ENCODE results near the gene OGDHL. TPM values are rescaled to one million over a fixed set of nuclear protein-coding genes. Genes with fewer than 3 reads are reported as not detected.

OGDHL gene
- total and polyA plus RNA-seq, 9 of the 15 experiments (the other 6 are each of a cell fraction or from before 2014, with no cell fraction given) = 0.01 to 1.8 (median 0.91) TPM

GRCh38 chr10:49738616-49739360 is 23.3 kb downstream of the OGDHL start (continued):
- no peak for TF ChIP-seq HDAC2 (IDR thresholded peaks at IDR 0.05)

DNA sequence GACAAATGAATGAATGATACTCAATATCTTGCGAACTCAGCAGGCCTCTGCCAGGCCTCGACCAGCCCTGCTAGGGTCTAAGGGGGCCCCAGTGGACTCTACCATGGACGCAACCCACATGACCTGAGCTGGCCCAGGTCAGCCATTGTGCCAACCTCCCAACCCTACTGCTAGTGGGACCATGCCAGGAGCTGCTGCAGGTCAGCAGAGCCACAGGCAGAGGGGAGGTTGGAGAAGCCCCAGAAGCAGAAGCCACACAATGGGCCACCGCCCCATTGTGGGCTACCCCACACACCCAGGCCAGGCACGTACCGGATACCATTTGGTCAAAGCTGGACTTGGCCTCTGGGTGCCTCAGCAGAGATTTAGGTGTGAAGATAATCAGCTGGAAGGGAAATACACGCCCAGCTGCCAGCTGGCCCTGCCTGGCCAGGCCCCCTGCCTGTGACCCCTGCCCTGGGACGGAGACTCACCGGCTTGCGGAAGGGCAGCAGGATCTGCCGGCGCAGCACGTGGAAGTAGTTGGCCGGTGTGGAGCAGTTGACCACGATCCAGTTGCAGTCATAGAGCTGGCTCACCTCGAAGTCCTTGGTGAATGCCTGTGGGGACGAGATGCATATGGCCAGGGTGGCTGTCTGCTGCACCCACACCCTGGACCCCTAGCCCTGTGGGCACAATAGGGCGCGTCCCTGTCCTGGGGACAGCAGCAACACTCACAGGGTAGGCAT is 24.5 kb downstream of the OGDHL start:
- Histone ChIP-seq H2AFZ (ENCODE audit: low read depth, low read length) (no peak overlapping the region), H3K27ac (ENCODE audit: extremely low read depth, low read depth, low read length) (no peak overlapping the region), H3K4me3 (no peak overlapping the region), H3K79me2 (ENCODE audit: control insufficient read depth, insufficient read depth, low read length) (no peaks in the 10 kb centered on the region), H3K9me3 (replicated peaks; ENCODE audit: control insufficient read depth, insufficient read depth, low read depth, low read length) (no peaks in the 10 kb centered on the region), H4K20me1 (replicated peaks; ENCODE audit: control insufficient read depth, insufficient read depth, low read length) (peaks cover 29% of the 10 kb centered on the region), H3K36me3 (ENCODE audit: control insufficient read depth, insufficient read depth, low read length) (no peaks in the 10 kb centered on the region), H3K27me3 (ENCODE audit: control insufficient read depth in 2 of 2, insufficient read depth in 2 of 2, low read length in 2 of 2) (peaks cover 0 to 55% of the 10 kb centered on the region in 2 experiments; a peak in 3 of 5 replicates), H3K4me2 (ENCODE audit: insufficient read depth, low read length) (no peak overlapping the region), H3K9me1 (ENCODE audit: control insufficient read depth, insufficient read depth, low read length) (no peaks in the 10 kb centered on the region), H3K4me1 (replicated peaks in 1 of 2; ENCODE audit: control insufficient read depth in 2 of 2, insufficient read depth in 2 of 2, low read length in 2 of 2) (peaks cover 0 to 12% of the 10 kb centered on the region in 2 experiments; a peak in 2 of 5 replicates), H3K9ac (ENCODE audit: insufficient read depth in 1 of 2, low read depth in 2 of 2, low read length in 2 of 2) (peak overlapping the region in 1 of 2 experiments; percentile 52; a peak in 1 of 4 replicates)
- 8% methylated on average over 19 of the region's 19 CpGs for WGBS (ENCODE audit: insufficient coverage, low coverage, missing lambda C conversion rate)
- no peak for ATAC-seq
- FAIRE-seq = no peak
- no TSS peak for BruUV-seq (replicated peaks)
- DNase-seq (ENCODE audit: extremely low read depth in 1 of 4, low spot score in 3 of 4) = no peak
- ChIA-PET POLR2A (no interaction called here), CTCF (ENCODE audit: low intra/inter-chr PET ratio) (no interaction called here)
- in situ Hi-C loops (cut with MboI) = no loop called here
- intact Hi-C loops (cut with micrococcal nuclease) = no loop called here
- TF ChIP-seq HOMEZ (CRISPR knock-in tag; IDR thresholded peaks at IDR 0.05) (no peak), PHB2 (IDR thresholded peaks at IDR 0.05; ENCODE audit: low read depth) (no peak), SMAD2 (IDR thresholded peaks at IDR 0.05; ENCODE audit: low read depth, low read length) (no peak), SMC3 (conservative IDR thresholded peaks at IDR 0.05; ENCODE audit: insufficient read depth, low read depth, low read length) (no peak), TCF15 (CRISPR knock-in tag; IDR thresholded peaks at IDR 0.05) (no peak)
- TF ChIP-seq, protein P1, sequence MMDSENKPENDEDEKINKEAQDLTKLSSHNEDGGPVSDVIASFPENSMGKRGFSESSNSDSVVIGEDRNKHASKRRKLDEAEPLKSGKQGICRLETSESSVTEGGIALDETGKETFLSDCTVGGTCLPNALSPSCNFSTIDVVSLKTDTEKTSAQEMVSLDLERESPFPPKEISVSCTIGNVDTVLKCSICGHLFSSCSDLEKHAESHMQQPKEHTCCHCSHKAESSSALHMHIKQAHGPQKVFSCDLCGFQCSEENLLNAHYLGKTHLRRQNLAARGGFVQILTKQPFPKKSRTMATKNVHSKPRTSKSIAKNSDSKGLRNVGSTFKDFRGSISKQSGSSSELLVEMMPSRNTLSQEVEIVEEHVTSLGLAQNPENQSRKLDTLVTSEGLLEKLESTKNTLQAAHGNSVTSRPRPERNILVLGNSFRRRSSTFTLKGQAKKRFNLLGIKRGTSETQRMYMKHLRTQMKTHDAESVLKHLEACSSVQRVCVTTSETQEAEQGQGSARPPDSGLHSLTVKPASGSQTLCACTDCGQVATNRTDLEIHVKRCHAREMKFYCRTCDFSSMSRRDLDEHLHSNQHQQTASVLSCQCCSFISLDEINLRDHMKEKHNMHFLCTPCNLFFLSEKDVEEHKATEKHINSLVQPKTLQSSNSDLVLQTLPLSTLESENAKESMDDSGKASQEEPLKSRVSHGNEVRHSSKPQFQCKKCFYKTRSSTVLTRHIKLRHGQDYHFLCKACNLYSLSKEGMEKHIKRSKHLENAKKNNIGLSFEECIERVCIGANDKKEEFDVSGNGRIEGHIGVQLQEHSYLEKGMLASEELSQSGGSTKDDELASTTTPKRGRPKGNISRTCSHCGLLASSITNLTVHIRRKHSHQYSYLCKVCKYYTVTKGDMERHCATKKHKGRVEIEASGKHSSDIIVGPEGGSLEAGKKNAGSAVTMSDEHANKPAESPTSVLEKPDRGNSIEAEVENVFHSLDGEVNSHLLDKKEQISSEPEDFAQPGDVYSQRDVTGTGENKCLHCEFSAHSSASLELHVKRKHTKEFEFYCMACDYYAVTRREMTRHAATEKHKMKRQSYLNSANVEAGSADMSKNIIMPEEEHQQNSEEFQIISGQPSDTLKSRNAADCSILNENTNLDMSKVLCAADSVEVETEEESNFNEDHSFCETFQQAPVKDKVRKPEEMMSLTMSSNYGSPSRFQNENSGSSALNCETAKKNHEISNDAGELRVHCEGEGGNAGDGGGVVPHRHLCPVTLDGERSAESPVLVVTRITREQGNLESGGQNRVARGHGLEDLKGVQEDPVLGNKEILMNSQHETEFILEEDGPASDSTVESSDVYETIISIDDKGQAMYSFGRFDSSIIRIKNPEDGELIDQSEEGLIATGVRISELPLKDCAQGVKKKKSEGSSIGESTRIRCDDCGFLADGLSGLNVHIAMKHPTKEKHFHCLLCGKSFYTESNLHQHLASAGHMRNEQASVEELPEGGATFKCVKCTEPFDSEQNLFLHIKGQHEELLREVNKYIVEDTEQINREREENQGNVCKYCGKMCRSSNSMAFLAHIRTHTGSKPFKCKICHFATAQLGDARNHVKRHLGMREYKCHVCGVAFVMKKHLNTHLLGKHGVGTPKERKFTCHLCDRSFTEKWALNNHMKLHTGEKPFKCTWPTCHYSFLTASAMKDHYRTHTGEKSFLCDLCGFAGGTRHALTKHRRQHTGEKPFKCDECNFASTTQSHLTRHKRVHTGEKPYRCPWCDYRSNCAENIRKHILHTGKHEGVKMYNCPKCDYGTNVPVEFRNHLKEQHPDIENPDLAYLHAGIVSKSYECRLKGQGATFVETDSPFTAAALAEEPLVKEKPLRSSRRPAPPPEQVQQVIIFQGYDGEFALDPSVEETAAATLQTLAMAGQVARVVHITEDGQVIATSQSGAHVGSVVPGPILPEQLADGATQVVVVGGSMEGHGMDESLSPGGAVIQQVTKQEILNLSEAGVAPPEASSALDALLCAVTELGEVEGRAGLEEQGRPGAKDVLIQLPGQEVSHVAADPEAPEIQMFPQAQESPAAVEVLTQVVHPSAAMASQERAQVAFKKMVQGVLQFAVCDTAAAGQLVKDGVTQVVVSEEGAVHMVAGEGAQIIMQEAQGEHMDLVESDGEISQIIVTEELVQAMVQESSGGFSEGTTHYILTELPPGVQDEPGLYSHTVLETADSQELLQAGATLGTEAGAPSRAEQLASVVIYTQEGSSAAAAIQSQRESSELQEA (IDR thresholded peaks at IDR 0.05; ENCODE audit: low read depth) = no peak

All from K562 (cell line).